GM23338 (cell line): ENCODE measurements around the gene RGS7. TPM values are rescaled to one million over a fixed set of nuclear protein-coding genes. Genes with fewer than 3 reads are reported as not detected.
"Not testable (repeated sequence)": the region's sequence is repeated elsewhere in the genome, so short reads cannot be mapped to it uniquely, and the experiment has no call there.

Experiments
- ATAC-seq: fragments of 200-7000 bp; cut with Tn5 transposase; 3 replicates; pipeline ENCODE4 v1.9.1; 2020
- DNase-seq: peaks from one replicate; pipeline ENCODE4 v3.0.0-alpha.2; 2015; ENCODE audit warnings: low spot score
- H2AFZ ChIP-seq: fragments of 200-600 bp; sonication (generic); 2 replicates; pipeline ENCODE4 v1.8.0; 2016; ENCODE audit warnings: antibody characterized with exemption, mild to moderate bottlenecking, moderate library complexity
- H3F3A ChIP-seq: fragments of 200-600 bp; sonication (generic); replicated peaks from 2 replicates; pipeline ENCODE4 v1.8.0; 2017; ENCODE audit warnings: antibody characterized with exemption, mixed run types, low read depth
- H3K27ac ChIP-seq: fragments of 200-600 bp; sonication (generic); 2 replicates; pipeline ENCODE4 v1.6.1; 2016; ENCODE audit warnings: low read depth
- H3K27me3 ChIP-seq: fragments of 200-600 bp; sonication (generic); 2 replicates; pipeline ENCODE4 v1.8.0; 2016; ENCODE audit warnings: mild to moderate bottlenecking, mixed run types, moderate library complexity; ENCODE audit not compliant: insufficient read depth
- H3K36me3 ChIP-seq: fragments of 200-600 bp; sonication (generic); 2 replicates; pipeline ENCODE4 v1.8.0; 2016; ENCODE audit warnings: mild to moderate bottlenecking; ENCODE audit not compliant: insufficient read depth
- H3K4me1 ChIP-seq: fragments of 200-600 bp; sonication (generic); 2 replicates; pipeline ENCODE4 v1.8.0; 2016; ENCODE audit warnings: mild to moderate bottlenecking, moderate library complexity; ENCODE audit not compliant: insufficient read depth
- H3K4me2 ChIP-seq: fragments of 200-600 bp; sonication (generic); 2 replicates; pipeline ENCODE4 v1.7.1; 2017; ENCODE audit warnings: mixed run types
- H3K4me3 ChIP-seq: fragments of 200-600 bp; sonication (generic); 2 replicates; pipeline ENCODE4 v1.6.1; 2016; ENCODE audit warnings: mixed run types
- H3K79me2 ChIP-seq: fragments of 200-600 bp; sonication (generic); replicated peaks from 2 replicates; pipeline ENCODE4 v1.8.0; 2017; ENCODE audit warnings: mild to moderate bottlenecking; ENCODE audit not compliant: insufficient read depth
- H3K9me2 ChIP-seq: fragments of 200-600 bp; sonication (generic); 2 replicates; pipeline ENCODE4 v1.8.0; 2017; ENCODE audit not compliant: insufficient read depth
- H4K20me1 ChIP-seq: fragments of 200-600 bp; sonication (generic); replicated peaks from 2 replicates; pipeline ENCODE4 v1.8.0; 2017; ENCODE audit warnings: mild to moderate bottlenecking; ENCODE audit not compliant: insufficient read depth
- H3K27ac Mint-ChIP-seq: 2 replicates; pipeline ENCODE4 v1.8.0; 2020; ENCODE audit warnings: inconsistent platforms, mild to moderate bottlenecking, moderate library complexity, mixed read lengths
- H3K27me3 Mint-ChIP-seq: 3 replicates; pipeline ENCODE4 v1.8.0; 2022; ENCODE audit warnings: low read depth, mild to moderate bottlenecking, moderate library complexity, mixed read lengths, inconsistent platforms; ENCODE audit not compliant: insufficient read depth, poor library complexity
- H3K36me3 Mint-ChIP-seq: 3 replicates; pipeline ENCODE4 v1.8.0; 2021; ENCODE audit warnings: low read depth, mild to moderate bottlenecking, inconsistent platforms, moderate library complexity, mixed read lengths
- H3K4me1 Mint-ChIP-seq: 3 replicates; pipeline ENCODE4 v1.8.0; 2020; ENCODE audit warnings: mild to moderate bottlenecking, inconsistent platforms, mixed read lengths
- H3K4me3 Mint-ChIP-seq: 3 replicates; pipeline ENCODE4 v1.8.0; 2021; ENCODE audit warnings: moderate library complexity, mild to moderate bottlenecking, inconsistent platforms, mixed read lengths
- H3K9me3 Mint-ChIP-seq: 3 replicates; pipeline ENCODE4 v1.8.0; 2020; ENCODE audit warnings: moderate library complexity, mild to moderate bottlenecking, inconsistent platforms, mixed read lengths
- CREB1 ChIP-seq: fragments of 250-450 bp; sonication (Bioruptor Pico); IDR thresholded peaks from 2 replicates; pipeline ENCODE4 v1.5.0; 2020; ENCODE audit warnings: low read depth, mild to moderate bottlenecking, moderate library complexity
- EZH2 ChIP-seq: fragments of 200-600 bp; sonication (generic); IDR thresholded peaks from one replicate; pipeline ENCODE4 v1.8.0; 2017; ENCODE audit warnings: antibody characterized with exemption, mild to moderate bottlenecking, low read depth; ENCODE audit not compliant: unreplicated experiment
- EZH2phosphoT487 ChIP-seq: fragments of 200-600 bp; sonication (generic); IDR thresholded peaks from one replicate; pipeline ENCODE4 v1.8.1; 2018; ENCODE audit warnings: antibody characterized with exemption; ENCODE audit not compliant: unreplicated experiment
- NANOG ChIP-seq: IDR thresholded peaks from 2 replicates; pipeline ENCODE4 v1.6.1; 2016; ENCODE audit warnings: antibody characterized with exemption, borderline replicate concordance
- POLR2AphosphoS5 ChIP-seq: IDR thresholded peaks from 2 replicates; pipeline ENCODE4 v1.6.1; 2016; ENCODE audit warnings: antibody characterized with exemption, low read depth
- STAT1 ChIP-seq: IDR thresholded peaks from one replicate; pipeline ENCODE4 v1.6.1; 2016; ENCODE audit warnings: antibody characterized with exemption; ENCODE audit not compliant: unreplicated experiment
- ZNF114 ChIP-seq: fragments of 250-450 bp; sonication (Bioruptor Pico); IDR thresholded peaks from 2 replicates; pipeline ENCODE4 v1.5.0; 2020; ENCODE audit warnings: mild to moderate bottlenecking, moderate library complexity
- ZNF331 ChIP-seq: fragments of 250-450 bp; sonication (Bioruptor Pico); IDR thresholded peaks from 2 replicates; pipeline ENCODE4 v1.5.0; 2020; ENCODE audit warnings: low read depth, mild to moderate bottlenecking, moderate library complexity
- ZNF462 ChIP-seq: fragments of 250-450 bp; sonication (Bioruptor Pico); IDR thresholded peaks from 2 replicates; pipeline ENCODE4 v1.5.0; 2020; ENCODE audit warnings: mild to moderate bottlenecking, moderate library complexity
- polyA plus RNA-seq: library from polyadenylated mRNA; unstranded; fragments of >200 nt; fragmentation: Nextera tagmentation; extraction: Ambion mirVana; gene quantifications from 2 replicates; pipeline ENCODE4 v1.2.1, GENCODE V29; 2016
- total RNA-seq: library from RNA; depleted of rRNA; stranded (reverse); fragments of >200 nt; shearing (Covaris generic); gene quantifications from 2 replicates; pipeline ENCODE4 v1.2.3, GENCODE V29; 2014
- TF ChIP-seq, protein P1 (sequence below), 2 experiments: fragments of 200-600 bp in 1 of 2; sonication (generic) in 1 of 2; conservative IDR thresholded peaks; 2 replicates each; pipeline versions ENCODE4 v1.5.1 to v1.6.1; 2016 to 2017; ENCODE audit warnings: antibody characterized with exemption in 2 of 2, low read depth in 2 of 2, mild to moderate bottlenecking in 2 of 2, moderate library complexity in 1 of 2

RGS7 gene
- total and polyA plus RNA-seq, 2 experiments from 2014 or later: 2.0 to 2.2 TPM

GRCh38 chr1:241220913-241221312 lies 136.1 kb downstream of the RGS7 start:
- DNase-seq, H3K4me3 ChIP-seq, H4K20me1 ChIP-seq, ATAC-seq, H3K27me3 ChIP-seq, H3K36me3 ChIP-seq, H3K27ac ChIP-seq, H2AFZ ChIP-seq, H3K27me3 Mint-ChIP-seq, H3F3A ChIP-seq, H3K79me2 ChIP-seq, H3K9me2 ChIP-seq, H3K9me3 Mint-ChIP-seq, H3K27ac Mint-ChIP-seq, H3K4me3 Mint-ChIP-seq: not testable (repeated sequence)
- Histone ChIP-seq H3K4me1 (peaks cover 19% of the 10 kb centered on the region), H3K4me2 (peak overlapping the region; percentile 22; the same call in 1 of the 2 replicates)
- peaks cover 11% of the 10 kb centered on the region for H3K36me3 Mint-ChIP-seq
- peaks cover 15% of the 10 kb centered on the region for H3K4me1 Mint-ChIP-seq

GRCh38 chr1:241219449-241219848 lies 137.6 kb downstream of the RGS7 start:
- H3K27me3 Mint-ChIP-seq: no peaks in the 10 kb centered on the region
- peaks cover 11% of the 10 kb centered on the region for H3K36me3 Mint-ChIP-seq
- ATAC-seq: no peak
- peaks cover 18% of the 10 kb centered on the region; the same call in 2 of the 3 replicates for H3K4me1 Mint-ChIP-seq
- H3K27ac ChIP-seq: no peak overlapping the region
- peaks cover 26% of the 10 kb centered on the region; the same call in 1 of the 2 replicates for H3K4me1 ChIP-seq
- 0 out of 2 replicates have a peak overlapping the region, but pooled peaks have one; percentile 22 for H3K4me2 ChIP-seq
- H3K27ac Mint-ChIP-seq: no peak overlapping the region
- H3K36me3 ChIP-seq: no peaks in the 10 kb centered on the region
- H3K9me2 ChIP-seq: no peaks in the 10 kb centered on the region
- H4K20me1 ChIP-seq: no peaks in the 10 kb centered on the region
- no peak overlapping the region for H3K4me3 ChIP-seq
- DNase-seq: no peak
- peaks cover 8% of the 10 kb centered on the region; the same call in 2 of the 3 replicates for H3K9me3 Mint-ChIP-seq
- H3F3A ChIP-seq: no peaks in the 10 kb centered on the region
- H2AFZ ChIP-seq: no peak overlapping the region
- TF ChIP-seq POLR2AphosphoS5 (no peak), EZH2phosphoT487 (no peak)
- no peaks in the 10 kb centered on the region for H3K27me3 ChIP-seq
- no peak overlapping the region for H3K4me3 Mint-ChIP-seq
- H3K79me2 ChIP-seq: no peaks in the 10 kb centered on the region

DNA sequence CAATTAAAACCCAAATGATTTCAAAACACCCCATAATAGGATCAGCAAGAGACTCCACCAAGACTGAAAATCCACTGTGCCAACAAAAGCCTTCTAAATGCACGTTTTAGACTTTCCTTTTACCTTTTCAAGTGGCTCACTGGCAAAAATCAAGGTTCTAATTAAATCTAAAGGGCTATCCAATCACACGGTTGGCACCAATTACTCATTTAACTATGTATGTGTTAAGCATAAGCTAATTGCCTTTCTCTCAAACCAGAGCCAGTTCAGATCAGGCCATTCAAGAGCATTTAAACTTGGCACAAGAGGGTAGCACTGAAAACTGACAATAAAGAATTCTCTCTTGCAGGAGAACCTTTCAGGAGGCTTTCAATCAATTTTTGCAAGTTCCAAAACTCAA lies 139.5 kb downstream of the RGS7 start:
- Mint-ChIP-seq H3K4me1 (peaks cover 18% of the 10 kb centered on the region; the same call in 2 of the 3 replicates), H3K36me3 (peaks cover 7% of the 10 kb centered on the region), H3K27ac (no peak overlapping the region), H3K27me3 (no peaks in the 10 kb centered on the region), H3K9me3 (peaks cover under 1% of the 10 kb centered on the region; the same call in 1 of the 3 replicates), H3K4me3 (no peak overlapping the region)
- no peaks in the 10 kb centered on the region for H4K20me1 ChIP-seq
- no peaks in the 10 kb centered on the region for H3K79me2 ChIP-seq
- H3K4me2 ChIP-seq: no peak overlapping the region
- no peak for DNase-seq
- no peaks in the 10 kb centered on the region for H3K36me3 ChIP-seq
- no peaks in the 10 kb centered on the region for H3K9me2 ChIP-seq
- H2AFZ ChIP-seq: no peak overlapping the region
- no peaks in the 10 kb centered on the region for H3F3A ChIP-seq
- H3K4me3 ChIP-seq: no peak overlapping the region
- ATAC-seq: no peak
- no peaks in the 10 kb centered on the region for H3K27me3 ChIP-seq
- H3K4me1 ChIP-seq: peaks cover 26% of the 10 kb centered on the region; the same call in 1 of the 2 replicates
- no peak overlapping the region for H3K27ac ChIP-seq
- no peak for TF ChIP-seq ZNF331 (CRISPR knock-in tag)
- TF ChIP-seq ZNF462: no peak
- no peak for TF ChIP-seq POLR2AphosphoS5
- no peak for TF ChIP-seq ZNF114 (CRISPR knock-in tag)
- TF ChIP-seq, protein P1, sequence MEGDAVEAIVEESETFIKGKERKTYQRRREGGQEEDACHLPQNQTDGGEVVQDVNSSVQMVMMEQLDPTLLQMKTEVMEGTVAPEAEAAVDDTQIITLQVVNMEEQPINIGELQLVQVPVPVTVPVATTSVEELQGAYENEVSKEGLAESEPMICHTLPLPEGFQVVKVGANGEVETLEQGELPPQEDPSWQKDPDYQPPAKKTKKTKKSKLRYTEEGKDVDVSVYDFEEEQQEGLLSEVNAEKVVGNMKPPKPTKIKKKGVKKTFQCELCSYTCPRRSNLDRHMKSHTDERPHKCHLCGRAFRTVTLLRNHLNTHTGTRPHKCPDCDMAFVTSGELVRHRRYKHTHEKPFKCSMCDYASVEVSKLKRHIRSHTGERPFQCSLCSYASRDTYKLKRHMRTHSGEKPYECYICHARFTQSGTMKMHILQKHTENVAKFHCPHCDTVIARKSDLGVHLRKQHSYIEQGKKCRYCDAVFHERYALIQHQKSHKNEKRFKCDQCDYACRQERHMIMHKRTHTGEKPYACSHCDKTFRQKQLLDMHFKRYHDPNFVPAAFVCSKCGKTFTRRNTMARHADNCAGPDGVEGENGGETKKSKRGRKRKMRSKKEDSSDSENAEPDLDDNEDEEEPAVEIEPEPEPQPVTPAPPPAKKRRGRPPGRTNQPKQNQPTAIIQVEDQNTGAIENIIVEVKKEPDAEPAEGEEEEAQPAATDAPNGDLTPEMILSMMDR (conservative IDR thresholded peaks at IDR 0.05; ENCODE audit: low read depth in 2 of 2): no peak
- TF ChIP-seq CREB1 (CRISPR knock-in tag): no peak
- TF ChIP-seq EZH2phosphoT487: no peak
- TF ChIP-seq EZH2: no peak
- TF ChIP-seq STAT1: no peak
- no peak for TF ChIP-seq NANOG
